RWPE2 (cell line): ENCODE measurements around the gene KIRREL2.

ENCODE experiments used
- ATAC-seq: fragments of 200-7000 bp; cut with Tn5 transposase; 3 replicates; pipeline ENCODE4 v1.9.1; 2021; ENCODE audit warnings: low read depth
- DNase-seq: peaks from one replicate; pipeline ENCODE4 v3.0.0-alpha.2; 2020; ENCODE audit warnings: low spot score
- H3K27ac ChIP-seq: fragments of 450-650 bp; 2 replicates; pipeline ENCODE4 v1.5.1; 2017; ENCODE audit warnings: mild to moderate bottlenecking; ENCODE audit not compliant: poor library complexity, severe bottlenecking
- H3K27me3 ChIP-seq: fragments of 250-450 bp; sonication (Bioruptor Pico); 2 replicates; pipeline ENCODE4 v1.5.1; 2021; ENCODE audit warnings: mild to moderate bottlenecking, moderate library complexity; ENCODE audit not compliant: insufficient read depth, poor library complexity, severe bottlenecking
- H3K36me3 ChIP-seq: fragments of 250-450 bp; sonication (Bioruptor Pico); 2 replicates; pipeline ENCODE4 v1.5.1; 2020; ENCODE audit warnings: low read depth, mild to moderate bottlenecking, moderate library complexity
- H3K4me1 ChIP-seq: fragments of 250-450 bp; sonication (Bioruptor Pico); 2 replicates; pipeline ENCODE4 v1.5.1; 2021; ENCODE audit warnings: mild to moderate bottlenecking, moderate library complexity; ENCODE audit not compliant: insufficient read depth, poor library complexity, severe bottlenecking
- H3K4me3 ChIP-seq: fragments of 250-450 bp; sonication (Bioruptor Pico); 2 replicates; pipeline ENCODE4 v1.5.1; 2021; ENCODE audit warnings: mild to moderate bottlenecking, moderate library complexity; ENCODE audit not compliant: severe bottlenecking
- H3K9me3 ChIP-seq: fragments of 250-450 bp; sonication (Bioruptor Pico); 2 replicates; pipeline ENCODE4 v1.5.1; 2021; ENCODE audit warnings: mild to moderate bottlenecking, moderate library complexity; ENCODE audit not compliant: severe bottlenecking
- TF ChIP-seq, protein P1 (sequence below): fragments of 450-650 bp; IDR thresholded peaks from one replicate; pipeline ENCODE4 v1.5.1; 2017; ENCODE audit warnings: mild to moderate bottlenecking, moderate library complexity; ENCODE audit not compliant: poor library complexity, severe bottlenecking

Gene KIRREL2

DNA sequence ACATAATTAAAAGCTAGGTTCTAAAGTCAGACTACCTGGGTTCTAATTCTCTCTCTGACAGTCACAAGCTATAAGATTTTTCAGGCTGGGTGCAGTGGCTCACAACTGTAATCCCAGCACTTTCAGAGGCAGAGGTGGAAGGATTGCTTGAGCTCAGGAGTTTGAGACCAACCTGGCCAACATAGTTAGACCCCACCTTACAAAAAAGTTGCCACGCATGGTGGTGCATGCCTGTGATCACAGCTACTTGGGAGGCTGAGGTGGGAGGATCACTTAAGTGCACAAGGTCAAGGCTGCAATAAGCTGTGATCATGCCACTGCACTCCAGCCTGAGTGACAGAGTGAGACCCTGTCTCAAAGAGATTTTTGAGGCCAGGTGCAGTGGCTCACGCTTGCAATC, 37.6 kb downstream of the KIRREL2 start:
- peaks cover 85% of the 10 kb centered on the region for H3K36me3 ChIP-seq
- ATAC-seq = no peak
- TF ChIP-seq, protein P1, sequence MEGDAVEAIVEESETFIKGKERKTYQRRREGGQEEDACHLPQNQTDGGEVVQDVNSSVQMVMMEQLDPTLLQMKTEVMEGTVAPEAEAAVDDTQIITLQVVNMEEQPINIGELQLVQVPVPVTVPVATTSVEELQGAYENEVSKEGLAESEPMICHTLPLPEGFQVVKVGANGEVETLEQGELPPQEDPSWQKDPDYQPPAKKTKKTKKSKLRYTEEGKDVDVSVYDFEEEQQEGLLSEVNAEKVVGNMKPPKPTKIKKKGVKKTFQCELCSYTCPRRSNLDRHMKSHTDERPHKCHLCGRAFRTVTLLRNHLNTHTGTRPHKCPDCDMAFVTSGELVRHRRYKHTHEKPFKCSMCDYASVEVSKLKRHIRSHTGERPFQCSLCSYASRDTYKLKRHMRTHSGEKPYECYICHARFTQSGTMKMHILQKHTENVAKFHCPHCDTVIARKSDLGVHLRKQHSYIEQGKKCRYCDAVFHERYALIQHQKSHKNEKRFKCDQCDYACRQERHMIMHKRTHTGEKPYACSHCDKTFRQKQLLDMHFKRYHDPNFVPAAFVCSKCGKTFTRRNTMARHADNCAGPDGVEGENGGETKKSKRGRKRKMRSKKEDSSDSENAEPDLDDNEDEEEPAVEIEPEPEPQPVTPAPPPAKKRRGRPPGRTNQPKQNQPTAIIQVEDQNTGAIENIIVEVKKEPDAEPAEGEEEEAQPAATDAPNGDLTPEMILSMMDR = no peak

DNA sequence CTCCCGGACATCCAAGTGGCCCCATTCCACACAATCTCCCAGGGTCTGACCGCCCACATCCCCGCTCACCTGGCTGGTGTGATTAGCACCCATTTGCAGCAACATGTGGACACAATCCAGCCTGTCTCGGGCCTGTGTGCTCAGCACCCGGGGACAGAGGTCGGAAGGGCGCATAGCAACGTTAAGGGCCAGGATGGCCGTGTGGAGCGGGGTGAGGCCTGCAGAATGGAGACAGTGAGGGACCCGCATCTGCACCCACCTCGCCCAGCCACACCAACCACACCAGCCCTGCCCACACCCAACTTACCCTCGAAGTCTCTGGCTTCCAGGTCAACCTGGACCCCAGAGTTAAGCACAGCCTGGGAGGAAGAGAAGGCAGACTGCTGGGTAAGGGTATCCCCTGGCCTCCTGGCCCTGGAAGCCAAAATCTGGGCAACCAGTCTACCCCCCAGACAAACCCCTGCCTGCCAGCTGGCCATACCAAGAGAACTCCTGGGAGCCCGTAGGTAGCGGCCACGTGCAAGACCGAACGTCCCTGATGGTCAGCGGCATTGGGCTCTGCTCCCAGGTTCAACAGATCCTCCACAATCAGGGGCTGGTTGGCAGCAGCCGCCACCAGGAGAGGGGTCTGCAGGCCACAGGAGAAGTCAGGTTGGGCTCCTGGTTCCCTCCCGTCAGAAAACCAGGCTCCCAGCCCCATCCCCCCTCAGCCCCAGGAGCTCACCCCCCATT, 39.4 kb downstream of the KIRREL2 start:
- DNase-seq (no peak), ATAC-seq (no peak)
- H3K27me3 ChIP-seq = no peaks in the 10 kb centered on the region
- no peak overlapping the region for H3K4me3 ChIP-seq
- no peak overlapping the region for H3K27ac ChIP-seq
- no peaks in the 10 kb centered on the region for H3K4me1 ChIP-seq
- no peaks in the 10 kb centered on the region for H3K9me3 ChIP-seq
- TF ChIP-seq, protein P1 = no peak
- H3K36me3 ChIP-seq = peaks cover 71% of the 10 kb centered on the region

More for the DNA sequence above, 37.6 kb downstream of the KIRREL2 start:
- Histone ChIP-seq H3K9me3 (no peaks in the 10 kb centered on the region), H3K27me3 (no peaks in the 10 kb centered on the region), H3K4me3 (no peak overlapping the region), H3K4me1 (no peaks in the 10 kb centered on the region), H3K27ac (no peak overlapping the region)
- DNase-seq = no peak

DNA sequence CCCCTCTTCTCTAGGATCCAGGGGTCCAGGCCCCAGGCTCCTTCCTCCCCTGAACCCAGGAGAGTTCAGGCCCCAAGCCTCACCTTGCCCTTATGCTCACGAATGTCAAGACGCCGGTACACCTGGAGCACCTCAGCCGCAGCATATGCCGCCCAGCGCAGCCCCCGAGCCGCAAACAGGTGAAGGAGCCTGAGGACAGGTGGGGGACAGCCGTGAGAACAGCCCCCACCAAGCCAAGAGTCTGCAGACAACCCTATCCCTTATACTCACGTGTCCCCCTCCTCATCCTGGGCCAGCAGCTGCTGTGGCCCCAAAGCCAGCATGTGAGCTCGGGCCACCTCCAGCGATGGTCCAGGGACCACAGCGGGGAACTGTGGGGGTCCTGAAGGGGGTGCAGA, 39.9 kb downstream of the KIRREL2 start:
- Histone ChIP-seq H3K27ac (no peak overlapping the region), H3K36me3 (peaks cover 66% of the 10 kb centered on the region), H3K4me3 (no peak overlapping the region), H3K9me3 (no peaks in the 10 kb centered on the region), H3K27me3 (no peaks in the 10 kb centered on the region), H3K4me1 (peaks cover 2% of the 10 kb centered on the region)
- DNase-seq = no peak
- ATAC-seq = no peak
- TF ChIP-seq, protein P1 = no peak

DNA sequence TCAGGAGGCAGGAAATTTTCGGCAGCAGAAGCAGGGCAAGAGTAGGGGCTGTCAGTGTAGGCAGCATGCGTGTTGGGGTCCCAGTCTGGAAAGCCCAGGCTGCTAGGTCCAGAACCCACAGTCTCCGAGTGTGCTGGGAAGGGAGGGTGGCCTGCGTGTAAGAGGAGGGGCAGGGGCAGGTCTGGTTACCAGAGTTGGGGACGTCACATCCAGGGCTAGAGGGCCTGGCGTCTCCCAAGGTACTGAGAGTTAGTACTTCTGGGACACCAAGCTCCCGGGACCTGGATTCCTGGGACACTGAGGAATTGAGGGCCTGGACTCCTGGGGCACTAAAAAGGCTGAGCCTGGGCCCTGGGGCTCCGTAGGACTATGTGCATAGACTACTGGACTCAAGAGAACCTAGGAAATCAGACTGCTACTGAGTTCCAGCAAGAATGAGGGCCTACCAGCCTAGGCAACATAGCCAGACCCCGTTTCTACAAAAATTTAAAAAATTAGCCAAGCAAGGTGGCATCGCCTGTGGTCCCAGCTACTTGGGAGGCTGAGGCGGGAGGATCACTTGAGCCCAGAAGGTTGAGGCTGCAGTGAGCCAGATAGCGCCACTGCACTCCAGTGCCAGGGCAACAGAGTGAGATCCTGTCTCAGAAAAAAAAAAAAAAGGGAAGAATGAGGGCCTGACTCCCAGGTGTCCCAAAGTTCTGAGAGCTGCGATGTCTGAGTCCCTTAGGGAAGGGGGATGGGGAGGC, 41.2 kb downstream of the KIRREL2 start:
- TF ChIP-seq, protein P1 = no peak

DNA sequence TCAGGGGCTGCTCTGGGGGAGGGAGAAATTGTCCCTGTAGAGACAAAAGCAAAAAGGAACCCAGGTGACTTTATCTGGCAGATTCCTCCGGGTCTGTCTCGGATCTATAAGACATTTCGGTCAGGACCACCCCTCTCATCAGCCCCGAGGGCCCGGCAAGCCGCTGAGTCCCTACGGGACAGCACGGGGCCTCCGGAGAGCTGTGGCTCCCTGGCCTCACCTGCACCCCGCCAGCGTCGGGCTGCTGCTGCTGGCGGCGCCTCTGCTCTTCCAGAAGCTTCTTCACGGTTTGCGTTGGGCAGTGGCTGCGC, 41.7 kb downstream of the KIRREL2 start:
- TF ChIP-seq, protein P1 = no peak
- Histone ChIP-seq H3K27ac (peak overlapping the region; percentile 69), H3K27me3 (no peaks in the 10 kb centered on the region), H3K4me1 (peaks cover 6% of the 10 kb centered on the region), H3K9me3 (no peaks in the 10 kb centered on the region), H3K36me3 (peaks cover 49% of the 10 kb centered on the region), H3K4me3 (peak overlapping the region; percentile 73)
- ATAC-seq (no peak), DNase-seq (no peak)

More for the DNA sequence above, 41.2 kb downstream of the KIRREL2 start:
- Histone ChIP-seq H3K4me3 (peak overlapping the region; percentile 73), H3K27me3 (no peaks in the 10 kb centered on the region), H3K27ac (peak overlapping the region; percentile 69), H3K36me3 (peaks cover 54% of the 10 kb centered on the region), H3K9me3 (no peaks in the 10 kb centered on the region), H3K4me1 (peaks cover 6% of the 10 kb centered on the region)
- ATAC-seq = no peak
- DNase-seq = no peak
